Uterus (tissue), 2 donors: Measurements from ENCODE around the gene ABAT.

Source experiments
- POLR2A ChIP-seq, 2 donors: fragments of 450-650 bp; IDR thresholded peaks; one replicate each; pipeline ENCODE4 v1.6.1; 2016; ENCODE audit warnings: antibody characterized with exemption in 2 of 2, mild to moderate bottlenecking in 1 of 2, moderate library complexity in 1 of 2
- TF ChIP-seq, protein P1 (sequence below), 4 experiments: fragments of 200-600 bp in 2 of 4; fragments of 450-650 bp in 2 of 4; sonication (generic) in 2 of 4; IDR thresholded peaks; one replicate each; pipeline ENCODE4 v1.5.1; 2016 to 2019; ENCODE audit warnings: antibody characterized with exemption in 4 of 4, mild to moderate bottlenecking in 2 of 4, moderate library complexity in 1 of 4

DNA sequence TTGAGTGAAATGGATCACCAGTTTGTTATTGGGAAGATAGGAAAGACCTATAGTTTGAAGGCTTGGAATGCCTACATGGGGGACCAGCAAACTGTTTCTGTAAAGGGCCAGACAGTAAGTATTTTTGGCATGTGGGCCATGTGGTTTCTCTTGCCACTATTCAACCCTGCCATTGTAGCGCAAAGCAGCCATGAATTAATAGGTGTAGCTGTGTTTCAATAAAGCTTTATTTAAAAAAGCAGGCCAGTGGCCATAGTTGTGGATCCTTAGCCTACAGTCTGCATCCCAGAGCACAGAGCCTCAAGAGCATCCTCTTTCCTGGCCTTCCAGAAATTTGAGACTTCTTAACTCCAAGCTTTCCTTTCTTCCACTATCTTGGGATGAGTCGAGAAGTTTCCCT is 29.3 kb downstream of the ABAT start:
- TF ChIP-seq, protein P1, sequence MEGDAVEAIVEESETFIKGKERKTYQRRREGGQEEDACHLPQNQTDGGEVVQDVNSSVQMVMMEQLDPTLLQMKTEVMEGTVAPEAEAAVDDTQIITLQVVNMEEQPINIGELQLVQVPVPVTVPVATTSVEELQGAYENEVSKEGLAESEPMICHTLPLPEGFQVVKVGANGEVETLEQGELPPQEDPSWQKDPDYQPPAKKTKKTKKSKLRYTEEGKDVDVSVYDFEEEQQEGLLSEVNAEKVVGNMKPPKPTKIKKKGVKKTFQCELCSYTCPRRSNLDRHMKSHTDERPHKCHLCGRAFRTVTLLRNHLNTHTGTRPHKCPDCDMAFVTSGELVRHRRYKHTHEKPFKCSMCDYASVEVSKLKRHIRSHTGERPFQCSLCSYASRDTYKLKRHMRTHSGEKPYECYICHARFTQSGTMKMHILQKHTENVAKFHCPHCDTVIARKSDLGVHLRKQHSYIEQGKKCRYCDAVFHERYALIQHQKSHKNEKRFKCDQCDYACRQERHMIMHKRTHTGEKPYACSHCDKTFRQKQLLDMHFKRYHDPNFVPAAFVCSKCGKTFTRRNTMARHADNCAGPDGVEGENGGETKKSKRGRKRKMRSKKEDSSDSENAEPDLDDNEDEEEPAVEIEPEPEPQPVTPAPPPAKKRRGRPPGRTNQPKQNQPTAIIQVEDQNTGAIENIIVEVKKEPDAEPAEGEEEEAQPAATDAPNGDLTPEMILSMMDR (IDR thresholded peaks at IDR 0.05), result no peak
- no peak for TF ChIP-seq POLR2A (IDR thresholded peaks at IDR 0.05)
